GM10847 (cell line): ENCODE data around the gene ST3GAL5.

ENCODE experiments used
- POLR2A ChIP-seq: IDR thresholded peaks from 2 replicates; pipeline ENCODE4 v1.6.1; 2011; ENCODE audit not compliant: insufficient read length; ENCODE audit errors: extremely low read depth

Gene ST3GAL5

DNA sequence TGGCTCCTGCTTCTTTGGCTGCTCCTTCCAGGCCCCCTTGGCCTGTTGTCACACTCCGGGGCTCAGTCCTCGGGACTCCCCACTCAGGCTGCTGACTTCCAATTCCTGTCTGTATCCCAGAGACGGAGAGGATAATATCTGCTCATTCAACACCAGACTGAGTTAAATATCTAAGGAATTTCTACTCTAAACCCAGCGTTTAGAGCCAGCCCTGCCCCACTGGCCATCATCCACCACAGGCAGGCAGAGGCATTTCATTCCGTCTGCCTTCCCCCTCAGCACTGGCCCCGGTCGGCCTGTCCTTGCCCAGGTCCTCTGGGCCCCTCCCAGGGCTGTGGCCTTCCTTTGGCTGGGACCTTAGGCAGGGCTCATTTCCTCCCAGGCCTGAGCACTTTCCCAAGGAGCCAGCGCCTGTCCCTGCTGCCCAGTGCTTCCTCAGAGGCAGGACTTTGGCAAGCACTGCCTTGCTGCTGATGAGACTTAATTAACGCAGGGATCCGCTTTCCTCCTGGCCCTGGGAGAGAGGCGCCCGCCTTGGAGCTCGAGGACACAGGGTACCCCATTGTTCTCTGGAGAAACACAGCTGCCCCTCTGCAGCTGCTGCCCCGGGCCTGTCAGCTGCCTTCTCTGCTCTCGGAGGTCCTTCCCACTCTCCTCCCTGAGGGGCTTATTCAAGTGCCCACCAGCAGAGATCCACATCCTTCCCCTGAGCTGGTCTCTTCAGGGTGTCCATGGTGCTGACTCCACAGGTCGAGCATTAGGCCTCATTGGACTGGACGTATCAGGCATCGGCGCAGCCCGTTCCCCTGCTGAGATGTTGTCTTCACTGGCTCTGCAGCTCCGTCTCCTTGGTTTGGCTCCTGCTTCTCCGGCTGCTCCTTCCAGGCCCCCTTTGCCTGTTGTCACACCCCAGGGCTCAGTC, 92.2 kb downstream of the ST3GAL5 start:
- no peak for TF ChIP-seq POLR2A

DNA sequence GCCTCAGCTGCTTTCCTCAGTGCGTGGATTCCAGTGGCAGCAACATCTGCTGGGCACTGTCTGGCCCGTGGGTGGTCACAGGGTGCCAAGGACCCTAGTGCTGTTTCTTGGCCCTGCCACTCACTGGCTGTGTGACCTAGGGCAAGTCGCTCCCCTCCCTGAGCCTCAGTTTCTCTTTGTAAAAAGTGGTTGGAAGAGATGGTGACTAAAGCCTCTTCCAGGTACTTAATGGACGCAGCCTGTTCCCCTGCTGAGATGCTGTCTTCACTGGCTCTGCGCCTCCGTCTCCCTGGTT, 92.8 kb downstream of the ST3GAL5 start:
- no peak for TF ChIP-seq POLR2A

DNA sequence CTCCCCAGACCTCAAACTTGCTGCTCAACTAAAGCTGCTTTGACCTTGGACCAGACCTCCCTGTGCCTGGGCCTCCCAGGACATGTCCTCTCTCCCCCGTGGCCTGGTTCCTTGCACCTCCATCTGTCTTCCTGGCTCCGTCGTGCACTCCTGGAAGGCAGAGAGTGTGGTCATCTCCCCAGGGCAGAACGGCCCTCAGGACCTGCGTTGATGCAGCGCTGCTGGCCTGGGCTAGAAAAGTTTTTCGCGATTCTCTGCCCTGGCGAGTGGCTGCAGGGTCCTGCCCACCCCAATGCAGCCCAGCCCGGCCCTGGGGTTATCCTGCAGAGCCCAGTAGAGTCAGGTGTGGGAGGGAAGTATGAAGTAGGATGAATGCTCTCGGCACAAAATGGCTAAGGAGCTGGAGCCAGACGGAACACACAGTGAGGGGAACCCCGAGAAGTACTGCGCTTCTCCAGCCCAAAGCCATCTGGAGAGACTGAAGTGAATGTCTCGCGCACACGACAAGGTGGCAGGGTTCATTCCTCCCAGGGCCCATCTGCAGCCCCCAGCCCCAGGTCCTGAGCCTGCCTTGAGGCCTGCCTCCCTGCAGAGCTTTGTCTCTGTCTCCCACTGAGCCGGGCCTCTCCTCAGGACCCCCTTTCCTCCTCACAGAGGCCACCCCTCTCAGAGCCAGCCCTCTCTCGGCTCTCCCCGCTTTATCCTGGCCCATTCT, 93.3 kb downstream of the ST3GAL5 start:
- TF ChIP-seq POLR2A: no peak

DNA sequence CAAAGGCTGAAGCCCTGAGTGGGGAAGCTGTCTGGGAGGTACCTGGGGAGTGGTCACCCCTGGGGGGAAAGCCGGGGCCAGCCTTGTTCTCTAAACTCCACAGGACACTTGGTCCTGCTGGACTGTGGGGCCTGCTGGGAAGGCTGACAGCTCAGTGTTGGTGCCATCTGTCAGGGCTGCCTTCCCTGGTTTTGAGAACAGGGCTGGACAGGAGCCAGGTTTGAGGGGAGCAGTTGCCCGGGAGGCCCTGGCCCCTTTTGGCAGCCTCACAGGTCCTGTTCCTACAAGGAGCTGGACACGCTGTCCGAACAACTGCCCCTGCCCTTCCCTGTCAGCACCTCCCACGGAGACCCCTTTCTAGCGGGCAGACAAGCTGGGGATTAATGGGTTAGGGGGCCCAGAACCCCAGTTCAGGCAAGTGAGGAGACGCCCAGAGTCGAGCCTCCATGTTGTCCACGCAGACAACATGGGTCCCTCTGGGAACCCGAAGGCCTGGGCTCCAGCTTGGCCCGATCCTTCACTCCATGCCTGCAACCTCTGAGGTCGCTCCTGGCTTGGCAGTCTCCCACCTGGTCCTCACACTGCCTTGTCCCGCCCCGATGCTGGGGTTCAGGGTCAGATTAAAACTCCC, 94.2 kb downstream of the ST3GAL5 start:
- TF ChIP-seq POLR2A: no peak

DNA sequence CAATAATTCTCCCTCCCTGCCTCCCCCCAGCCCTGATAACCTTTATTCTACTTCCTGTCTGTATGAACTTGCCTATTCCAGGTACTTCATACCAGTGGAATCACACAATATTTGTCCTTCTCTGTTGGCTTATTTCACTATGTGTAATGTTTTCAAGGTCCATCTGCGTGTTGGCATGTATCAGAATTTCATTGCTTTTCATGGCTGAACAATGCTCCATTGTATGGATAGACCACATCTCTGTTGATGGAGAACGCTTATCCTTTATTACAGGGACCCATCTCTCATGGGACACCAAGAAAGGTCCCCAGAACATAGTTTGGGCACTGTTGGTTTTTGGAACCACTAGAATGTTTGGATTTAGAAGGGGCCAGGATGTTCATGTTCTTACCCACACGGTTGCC, 94.8 kb downstream of the ST3GAL5 start:
- no peak for TF ChIP-seq POLR2A

DNA sequence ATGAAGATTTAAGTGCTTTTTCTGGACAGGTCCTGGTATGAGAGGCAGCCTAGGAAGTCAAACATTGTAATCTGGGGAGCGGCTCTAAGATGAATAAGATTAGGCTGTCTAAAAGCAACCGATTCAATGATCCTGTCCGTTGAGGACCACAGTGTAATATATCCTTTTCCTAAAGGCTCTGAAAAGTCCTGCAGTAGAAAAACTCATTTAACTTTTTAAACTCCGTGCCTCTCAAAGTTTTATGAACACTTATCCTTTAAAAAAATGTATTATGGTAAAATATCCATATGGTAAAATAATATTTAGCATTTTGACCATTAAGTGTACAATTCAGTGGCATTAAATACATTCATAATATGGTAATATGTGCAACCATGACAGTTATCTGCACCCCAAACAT, 95.2 kb downstream of the ST3GAL5 start:
- no peak for TF ChIP-seq POLR2A

DNA sequence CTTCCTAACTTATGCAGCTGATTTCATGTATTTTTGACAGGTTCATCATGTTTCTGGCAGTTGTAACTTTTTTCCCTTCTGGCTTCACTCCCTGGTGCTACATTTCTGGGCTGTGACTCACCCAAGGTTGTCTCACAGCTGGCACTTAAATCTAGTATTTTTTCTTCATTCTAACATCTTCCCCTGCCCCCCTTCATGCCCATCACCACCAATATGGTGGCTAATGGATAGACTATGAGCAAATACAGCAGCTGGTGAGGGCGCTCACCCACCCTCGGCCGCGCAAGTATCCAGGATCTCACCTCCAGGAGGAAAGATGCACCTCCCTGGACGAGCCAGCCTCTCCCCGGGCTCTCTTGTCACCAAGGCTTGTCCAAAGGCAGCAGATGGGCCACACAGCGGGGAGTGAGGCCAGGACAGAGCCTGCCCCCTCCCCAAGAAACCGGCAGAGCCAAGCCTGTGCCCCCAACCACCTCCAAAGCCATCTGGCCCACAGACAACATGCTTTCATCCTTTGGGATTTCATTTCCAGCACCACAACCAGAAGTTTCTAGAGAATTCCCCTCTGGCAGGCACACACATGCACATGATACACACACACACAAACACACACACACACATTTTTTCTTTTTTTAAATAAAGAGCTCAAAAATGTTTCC, 95.9 kb downstream of the ST3GAL5 start:
- no peak for TF ChIP-seq POLR2A

DNA sequence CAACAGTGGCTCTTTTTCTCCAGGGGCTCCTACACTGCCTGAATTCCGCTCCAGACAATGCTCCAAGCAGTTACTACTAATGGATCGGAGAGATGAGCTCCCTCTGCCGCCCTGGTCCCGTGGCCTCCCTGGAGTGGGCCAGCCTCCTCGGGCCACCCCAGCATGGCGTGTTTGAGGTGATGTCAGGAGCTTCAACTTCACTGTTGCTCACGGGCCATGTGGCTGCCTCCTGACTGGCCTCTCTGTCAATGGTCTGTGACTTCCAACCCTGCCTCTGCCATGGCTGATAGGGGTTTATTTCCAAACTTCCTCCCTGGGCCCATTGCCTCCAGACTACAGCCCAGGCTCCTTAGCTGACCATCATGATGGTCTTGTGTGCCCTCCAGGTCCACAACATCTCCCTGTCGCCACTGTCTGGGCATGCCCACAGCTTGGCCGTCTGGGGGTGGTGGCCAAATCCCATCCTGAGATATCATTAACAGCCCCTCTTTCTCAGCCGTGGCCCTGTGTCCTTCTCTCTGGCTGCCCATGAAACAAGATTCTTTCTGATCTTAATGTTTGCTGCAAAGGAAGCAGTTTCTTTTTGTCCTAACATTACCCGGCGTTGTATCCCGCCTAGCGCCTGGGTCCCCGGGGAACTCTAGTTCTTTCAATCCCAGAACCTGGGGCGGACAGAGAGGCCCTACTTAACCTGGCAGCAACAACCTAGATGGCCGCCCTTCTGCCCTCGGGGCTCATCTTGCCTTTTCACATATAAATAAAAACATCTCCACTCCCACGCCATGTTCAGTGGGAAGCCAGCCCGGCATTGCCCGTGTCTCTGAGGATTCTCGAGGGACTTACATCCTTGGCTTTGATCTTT, 96.9 kb downstream of the ST3GAL5 start:
- no peak for TF ChIP-seq POLR2A

DNA sequence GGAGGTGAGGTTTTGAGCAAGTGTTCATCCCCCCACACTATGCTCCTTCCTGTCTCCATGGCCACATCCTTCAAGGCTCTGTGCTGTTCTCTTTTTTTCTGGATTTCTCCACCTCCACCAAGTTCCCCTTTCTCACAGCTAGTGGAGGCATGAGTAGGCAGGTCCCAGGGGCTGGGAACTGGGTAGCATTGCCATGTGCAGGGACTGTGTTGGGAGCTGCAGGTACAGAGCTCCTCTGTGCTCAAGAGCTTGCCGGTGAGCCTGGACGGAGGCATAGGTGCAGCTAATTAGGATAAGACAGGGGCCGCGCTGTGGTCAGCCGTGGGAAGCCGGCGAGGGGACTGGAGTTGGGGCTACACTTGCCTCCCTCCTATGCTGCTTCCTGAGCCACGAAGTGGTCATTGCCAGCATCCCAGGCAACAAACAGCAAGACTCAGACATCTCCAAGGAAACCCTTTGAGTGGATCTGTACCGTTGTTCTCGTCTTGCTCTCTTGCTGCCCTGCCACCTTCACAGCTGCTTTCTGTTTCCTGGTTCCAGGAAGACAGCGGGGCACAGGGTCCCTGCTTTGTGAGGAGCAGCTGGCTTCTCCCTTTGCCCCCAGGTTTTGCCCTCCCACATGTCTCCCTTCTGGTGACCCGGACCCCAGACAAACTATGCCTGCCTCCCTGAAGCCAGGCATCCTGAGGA, 98.1 kb downstream of the ST3GAL5 start:
- TF ChIP-seq POLR2A: no peak

DNA sequence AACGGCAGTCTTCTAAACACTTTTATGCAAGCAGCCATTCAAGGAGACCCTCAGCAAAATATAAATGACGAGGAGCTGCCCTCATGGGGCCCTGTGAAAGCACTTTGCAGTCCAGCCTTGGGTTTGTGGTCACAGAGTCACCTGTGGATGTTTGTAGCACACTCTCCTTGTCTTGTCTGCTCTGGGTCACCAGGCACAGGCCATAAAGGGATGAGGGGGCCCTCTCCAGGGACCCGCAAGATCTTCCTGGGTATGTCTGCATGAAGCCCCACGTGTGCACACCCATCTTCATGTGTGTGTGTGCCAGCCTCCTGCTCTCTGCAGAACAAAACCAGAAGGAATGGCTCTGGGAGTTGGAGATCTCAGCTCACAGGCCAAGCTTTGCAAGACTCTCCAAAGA, 98.8 kb downstream of the ST3GAL5 start:
- no peak for TF ChIP-seq POLR2A

DNA sequence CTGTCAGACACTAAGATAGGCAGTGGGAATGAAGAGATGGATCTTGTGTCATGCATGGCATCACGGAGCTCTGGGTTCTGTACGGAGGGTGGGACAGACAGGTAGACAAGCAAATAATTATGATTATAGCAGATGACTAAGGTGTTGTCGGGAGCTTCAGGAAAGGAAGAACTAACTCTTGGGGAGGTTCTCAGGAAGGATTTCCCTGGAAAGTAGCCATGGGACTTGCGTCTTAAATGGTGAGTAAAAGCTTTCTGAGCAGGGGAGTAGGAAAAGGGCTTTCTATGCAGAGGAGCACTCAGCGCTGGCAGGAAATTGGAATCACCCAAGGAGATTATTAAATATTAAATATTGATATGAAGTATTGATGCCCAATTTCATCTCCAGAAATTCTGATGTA, 99.5 kb downstream of the ST3GAL5 start:
- TF ChIP-seq POLR2A: no peak

DNA sequence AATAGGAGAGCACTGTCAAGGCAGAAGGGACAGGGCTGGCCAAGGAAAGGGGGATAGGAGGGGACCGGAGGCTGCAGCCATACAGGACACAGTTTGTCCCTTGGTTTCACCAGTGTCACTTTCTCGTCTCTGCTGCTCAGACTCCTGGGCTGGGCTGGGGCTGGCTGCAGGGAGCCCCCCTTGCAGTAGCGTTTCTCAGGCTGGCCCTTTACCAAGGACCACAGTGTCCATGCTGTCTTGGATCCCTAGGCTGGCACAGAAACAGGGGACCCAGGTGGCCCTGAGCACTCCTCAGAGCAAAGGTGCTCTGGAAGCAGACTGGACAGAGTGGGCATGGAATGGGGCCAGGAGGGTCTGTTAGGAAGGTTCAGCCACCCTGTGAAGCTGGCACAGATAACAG, 100.2 kb downstream of the ST3GAL5 start:
- TF ChIP-seq POLR2A: no peak

DNA sequence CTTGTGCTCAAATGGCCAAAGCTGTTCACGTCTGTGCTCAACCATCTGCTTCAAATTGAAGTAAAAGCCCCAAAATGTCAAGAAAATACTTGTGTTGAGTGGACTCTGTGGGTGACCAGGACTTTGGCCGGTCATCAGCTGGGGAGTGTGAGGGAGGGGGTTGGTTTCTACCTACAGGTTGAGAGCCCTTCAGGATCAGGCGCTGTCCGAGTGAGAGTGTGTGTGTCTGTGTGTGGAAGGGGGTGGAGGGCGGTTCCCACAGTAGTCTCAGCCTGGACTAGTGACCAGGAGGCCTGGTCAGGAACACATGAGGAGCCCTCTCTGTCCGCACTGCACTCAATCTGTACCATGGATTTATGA, 100.8 kb downstream of the ST3GAL5 start:
- TF ChIP-seq POLR2A: no peak

DNA sequence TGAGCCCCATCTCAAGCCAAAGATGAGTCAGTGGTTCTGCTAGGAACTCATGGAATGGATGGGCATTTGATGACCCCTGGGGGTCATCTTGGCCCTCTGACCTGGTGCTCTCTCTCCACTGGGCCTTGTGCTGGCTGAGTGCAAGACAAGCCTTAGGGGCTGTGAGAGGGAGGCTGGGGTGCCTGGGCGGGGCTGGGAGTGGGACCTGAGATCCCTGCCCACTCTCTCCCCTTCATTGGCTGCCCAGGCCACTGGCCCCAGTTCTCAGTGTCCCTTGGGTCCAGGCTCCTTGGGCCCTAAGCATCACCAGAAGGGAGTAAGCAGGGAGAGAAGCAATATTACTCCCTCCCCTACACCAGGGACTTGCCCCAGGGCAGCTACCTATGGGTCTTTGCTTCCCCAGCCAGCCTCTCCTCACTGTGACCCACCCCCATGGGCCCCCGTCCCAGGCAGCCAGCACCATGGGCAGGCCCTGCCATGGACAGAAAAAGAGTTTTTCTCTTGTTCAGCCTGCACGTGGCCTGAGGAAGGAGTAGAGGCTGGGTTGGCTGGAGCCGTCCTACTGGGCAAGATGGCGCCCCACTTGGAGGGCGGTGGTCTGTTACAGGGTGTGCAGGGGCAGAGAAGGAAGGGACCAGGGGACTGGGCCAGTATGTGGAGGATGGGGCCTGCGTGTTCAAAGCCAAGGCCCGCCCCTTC, 101.4 kb downstream of the ST3GAL5 start:
- TF ChIP-seq POLR2A: no peak
